ACHN (cell line): ENCODE results near the gene BMS1.
"Not testable (repeated sequence)": the region's sequence is repeated elsewhere in the genome, so short reads cannot be mapped to it uniquely, and the experiment has no call there.

ENCODE experiments used
- DNase-seq: peaks from one replicate; pipeline ENCODE4 v3.0.0-alpha.2; 2015
- in situ Hi-C: cut with HindIII; loops from 2 replicates; pipeline ENCODE4 v1.10.0; 2017; ENCODE audit warnings: low sequenced_read_pairs, low pct_ligation_motif_present, low pct_unique_long_range_greater_than_20kb

The BMS1 gene

GRCh38 chr10:42782446-42783180 lies at the start of gene BMS1:
Gene BMS1, plus strand, starts transcription at chr10:42782795. Its CDS starts 1,600 bp downstream, at chr10:42784395.
- in situ Hi-C loops, result loop anchor here (25.0 kb wide), 1 partner anchor 170 kb away; no protein-coding TSS in a partner anchor
- DNase-seq, result peak; percentile 96

- DNase-seq, result no peak
- in situ Hi-C loops, result loop anchor here (25.0 kb wide), 1 partner anchor 272 kb away; no protein-coding TSS in a partner anchor
These were observed 48.1 kb upstream of the BMS1 start for GRCh38 chr10:42734536-42734935.

- in situ Hi-C loops, result loop anchor here (25.0 kb wide), 1 partner anchor 276 kb away; no protein-coding TSS in a partner anchor
- no peak for DNase-seq
These were observed 43.9 kb upstream of the BMS1 start for GRCh38 chr10:42738679-42739078.

GRCh38 chr10:42741536-42741935 lies 41.1 kb upstream of the BMS1 start:
- DNase-seq, result not testable (repeated sequence)
- in situ Hi-C loops, result loop anchor here (25.0 kb wide), 1 partner anchor 279 kb away; no protein-coding TSS in a partner anchor

- DNase-seq, result no peak
- in situ Hi-C loops, result loop anchor here (25.0 kb wide), 1 partner anchor 281 kb away; no protein-coding TSS in a partner anchor
These were observed 38.9 kb upstream of the BMS1 start for GRCh38 chr10:42743697-42744096.

GRCh38 chr10:42744134-42744701 lies 38.4 kb upstream of the BMS1 start:
- no peak for DNase-seq
- in situ Hi-C loops, result loop anchor here (25.0 kb wide), 1 partner anchor 282 kb away; no protein-coding TSS in a partner anchor

- DNase-seq, result peak; percentile 80
These were observed 29.5 kb upstream of the BMS1 start for GRCh38 chr10:42753126-42753506.

GRCh38 chr10:42753507-42754154 lies 29.0 kb upstream of the BMS1 start:
- DNase-seq, result no peak
- in situ Hi-C loops, result no loop called here

More at GRCh38 chr10:42753126-42753506, 29.5 kb upstream of the BMS1 start:
- in situ Hi-C loops, result no loop called here

GRCh38 chr10:42754155-42755027 lies 28.2 kb upstream of the BMS1 start:
- in situ Hi-C loops, result no loop called here
- no peak for DNase-seq

GRCh38 chr10:42755028-42755451 lies 27.6 kb upstream of the BMS1 start:
- in situ Hi-C loops, result no loop called here

GRCh38 chr10:42755556-42756093 lies 27.0 kb upstream of the BMS1 start:
- in situ Hi-C loops, result no loop called here
- no peak for DNase-seq

More at GRCh38 chr10:42755028-42755451, 27.6 kb upstream of the BMS1 start:
- DNase-seq, result no peak

- in situ Hi-C loops, result no loop called here
- DNase-seq, result no peak
These were observed 14.7 kb upstream of the BMS1 start for GRCh38 chr10:42767906-42768305.

- in situ Hi-C loops, result no loop called here
- DNase-seq, result no peak
These were observed 13.9 kb upstream of the BMS1 start for GRCh38 chr10:42768581-42769152.

GRCh38 chr10:42769173-42769572 lies 13.4 kb upstream of the BMS1 start:
- DNase-seq, result no peak
- in situ Hi-C loops, result no loop called here

GRCh38 chr10:42769673-42770072 lies 12.9 kb upstream of the BMS1 start:
- in situ Hi-C loops, result no loop called here
- no peak for DNase-seq

GRCh38 chr10:42776681-42777080 lies 5.9 kb upstream of the BMS1 start:
- no peak for DNase-seq
- in situ Hi-C loops, result loop anchor here (25.0 kb wide), 1 partner anchor 164 kb away; no protein-coding TSS in a partner anchor

GRCh38 chr10:42780456-42780855 lies 2.1 kb upstream of the BMS1 start:
- in situ Hi-C loops, result loop anchor here (25.0 kb wide), 1 partner anchor 168 kb away; no protein-coding TSS in a partner anchor
- no peak for DNase-seq
